ENCODE data around the gene NAT14.

DNA sequence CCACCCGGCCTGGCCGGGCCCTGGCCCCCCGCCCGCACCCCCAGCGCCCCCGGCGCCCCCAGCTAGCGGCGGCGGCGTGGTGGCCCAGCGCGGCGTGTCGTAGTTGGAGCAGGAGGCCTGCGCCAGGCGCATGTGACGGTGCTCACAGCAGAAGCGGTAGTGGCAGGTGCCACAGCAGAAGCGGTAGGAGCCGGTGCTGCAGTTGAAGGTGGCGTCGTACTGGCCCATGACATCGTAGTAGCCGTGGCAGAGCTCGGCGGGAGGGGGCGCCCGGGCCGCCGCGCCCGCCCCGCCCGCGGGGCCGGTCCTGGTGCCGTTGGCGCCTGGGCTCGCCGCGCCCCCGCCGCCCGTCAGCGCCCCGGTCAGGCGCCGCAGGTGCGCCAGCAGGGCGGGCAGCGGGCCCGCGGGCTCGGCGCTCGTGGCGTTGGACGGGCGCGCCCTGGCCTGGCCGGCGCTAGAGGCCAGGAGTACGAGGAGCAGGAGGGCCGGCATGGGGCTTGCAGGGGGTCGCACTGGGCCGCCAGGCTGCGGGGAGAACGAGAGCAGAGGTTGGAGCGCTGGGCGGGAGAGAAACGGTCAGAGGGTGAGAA lies 42.5 kb upstream of the NAT14 start:
- no peak for TF ChIP-seq POLR2AphosphoS5 (IDR thresholded peaks at IDR 0.05; ENCODE audit: insufficient read depth in 1 of 2, low read depth in 1 of 2)
- TF ChIP-seq, protein P1, sequence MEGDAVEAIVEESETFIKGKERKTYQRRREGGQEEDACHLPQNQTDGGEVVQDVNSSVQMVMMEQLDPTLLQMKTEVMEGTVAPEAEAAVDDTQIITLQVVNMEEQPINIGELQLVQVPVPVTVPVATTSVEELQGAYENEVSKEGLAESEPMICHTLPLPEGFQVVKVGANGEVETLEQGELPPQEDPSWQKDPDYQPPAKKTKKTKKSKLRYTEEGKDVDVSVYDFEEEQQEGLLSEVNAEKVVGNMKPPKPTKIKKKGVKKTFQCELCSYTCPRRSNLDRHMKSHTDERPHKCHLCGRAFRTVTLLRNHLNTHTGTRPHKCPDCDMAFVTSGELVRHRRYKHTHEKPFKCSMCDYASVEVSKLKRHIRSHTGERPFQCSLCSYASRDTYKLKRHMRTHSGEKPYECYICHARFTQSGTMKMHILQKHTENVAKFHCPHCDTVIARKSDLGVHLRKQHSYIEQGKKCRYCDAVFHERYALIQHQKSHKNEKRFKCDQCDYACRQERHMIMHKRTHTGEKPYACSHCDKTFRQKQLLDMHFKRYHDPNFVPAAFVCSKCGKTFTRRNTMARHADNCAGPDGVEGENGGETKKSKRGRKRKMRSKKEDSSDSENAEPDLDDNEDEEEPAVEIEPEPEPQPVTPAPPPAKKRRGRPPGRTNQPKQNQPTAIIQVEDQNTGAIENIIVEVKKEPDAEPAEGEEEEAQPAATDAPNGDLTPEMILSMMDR (IDR thresholded peaks at IDR 0.05): no peak
